Fibroblast of skin of right biceps (primary cell): ENCODE data around the gene METTL8.

Source experiments
- DNase-seq: peaks from one replicate; pipeline ENCODE4 v3.0.0-alpha.2; 2013

The METTL8 gene

GRCh38 chr2:171308280-171309054 lies 125.3 kb downstream of the METTL8 start:
- no peak for DNase-seq

GRCh38 chr2:171307560-171307959 lies 126.2 kb downstream of the METTL8 start:
- DNase-seq = no peak

- DNase-seq = peak; percentile 64
These were observed 135.8 kb downstream of the METTL8 start for GRCh38 chr2:171297956-171298355.

GRCh38 chr2:171294608-171295007 lies 139.2 kb downstream of the METTL8 start:
- DNase-seq = no peak

- DNase-seq = no peak
These were observed 140.1 kb downstream of the METTL8 start for GRCh38 chr2:171293661-171294060.

GRCh38 chr2:171289991-171290390 lies 143.8 kb downstream of the METTL8 start:
- peak; percentile 25 for DNase-seq

- DNase-seq = peak; percentile 10
These were observed 144.5 kb downstream of the METTL8 start for GRCh38 chr2:171289316-171289715.

- DNase-seq = no peak
These were observed 146.2 kb downstream of the METTL8 start for GRCh38 chr2:171287611-171288010.

GRCh38 chr2:171287036-171287571 lies 146.7 kb downstream of the METTL8 start:
- no peak for DNase-seq

- DNase-seq = no peak
These were observed 152.7 kb downstream of the METTL8 start for GRCh38 chr2:171281110-171281509.

- DNase-seq = no peak
These were observed 153.6 kb downstream of the METTL8 start for GRCh38 chr2:171279983-171280790.

- no peak for DNase-seq
These were observed 159.0 kb downstream of the METTL8 start for GRCh38 chr2:171274757-171275156.

GRCh38 chr2:171271971-171272436 lies 161.8 kb downstream of the METTL8 start:
- peak; percentile 87 for DNase-seq

GRCh38 chr2:171271386-171271785 lies 162.4 kb downstream of the METTL8 start:
- DNase-seq = no peak

GRCh38 chr2:171267855-171268629 lies 165.7 kb downstream of the METTL8 start:
- no peak for DNase-seq
